ENCODE measurements around the gene ADCY9. TPM values are rescaled to one million over a fixed set of nuclear protein-coding genes. Genes with fewer than 3 reads are reported as not detected.
"Not testable (repeated sequence)": the region's sequence is repeated elsewhere in the genome, so short reads cannot be mapped to it uniquely, and the experiment has no call there.

The ADCY9 gene
- total RNA-seq, 1 experiment from 2014 or later = 10.5 TPM

GRCh38 chr16:3935921-3936320 is 180.3 kb downstream of the ADCY9 start:
- no peak overlapping the region for H3K4me3 ChIP-seq
- H4K20me1 ChIP-seq (ENCODE audit: insufficient read depth) = no peaks in the 10 kb centered on the region
- peaks cover 6% of the 10 kb centered on the region; the same call in 1 of the 2 replicates for H3F3A ChIP-seq (ENCODE audit: insufficient read depth, low read depth)
- H3K9me2 ChIP-seq (ENCODE audit: insufficient read depth) = no peaks in the 10 kb centered on the region
- no peak overlapping the region for H2AFZ ChIP-seq
- intact Hi-C loops (cut with micrococcal nuclease; ENCODE audit: unreplicated experiment) = no loop called here
- H3K27me3 ChIP-seq (ENCODE audit: insufficient read depth, low read depth) = no peaks in the 10 kb centered on the region
- no peaks in the 10 kb centered on the region for H3K9me3 ChIP-seq (ENCODE audit: insufficient read depth, low read depth)
- DNase-seq = no peak
- ChIA-PET CTCF (no interaction called here), POLR2A (ENCODE audit: unreplicated experiment) (no interaction called here)
- BruUV-seq (replicated peaks) = no TSS peak
- H3K27ac ChIP-seq = no peak overlapping the region
- no peaks in the 10 kb centered on the region for H3K79me2 ChIP-seq (ENCODE audit: low read depth)
- no peaks in the 10 kb centered on the region for H3K36me3 ChIP-seq (ENCODE audit: low read depth)
- H3K4me1 ChIP-seq (replicated peaks; ENCODE audit: insufficient read depth) = no peaks in the 10 kb centered on the region
- TF ChIP-seq CTCF (conservative IDR thresholded peaks at IDR 0.05) (no peak), EZH2 (IDR thresholded peaks at IDR 0.05; ENCODE audit: low read depth) (no peak)
- no peak overlapping the region for H3K4me2 ChIP-seq

GRCh38 chr16:3934491-3935181 is 181.6 kb downstream of the ADCY9 start:
- Histone ChIP-seq H3K27ac (no peak overlapping the region), H3F3A (ENCODE audit: insufficient read depth, low read depth) (peaks cover 3% of the 10 kb centered on the region; the same call in 1 of the 2 replicates), H3K9me3 (ENCODE audit: insufficient read depth, low read depth) (no peaks in the 10 kb centered on the region), H3K36me3 (ENCODE audit: low read depth) (no peaks in the 10 kb centered on the region), H4K20me1 (ENCODE audit: insufficient read depth) (no peaks in the 10 kb centered on the region), H3K4me3 (no peak overlapping the region), H2AFZ (no peak overlapping the region), H3K27me3 (ENCODE audit: insufficient read depth, low read depth) (no peaks in the 10 kb centered on the region), H3K79me2 (ENCODE audit: low read depth) (no peaks in the 10 kb centered on the region), H3K4me1 (replicated peaks; ENCODE audit: insufficient read depth) (no peaks in the 10 kb centered on the region), H3K9me2 (ENCODE audit: insufficient read depth) (no peaks in the 10 kb centered on the region), H3K4me2 (no peak overlapping the region)
- ChIA-PET CTCF (no interaction called here), POLR2A (ENCODE audit: unreplicated experiment) (no interaction called here)
- no peak for DNase-seq
- no TSS peak for BruUV-seq (replicated peaks)
- TF ChIP-seq CTCF (conservative IDR thresholded peaks at IDR 0.05) = no peak
- no peak for TF ChIP-seq EZH2 (IDR thresholded peaks at IDR 0.05; ENCODE audit: low read depth)
- intact Hi-C loops (cut with micrococcal nuclease; ENCODE audit: unreplicated experiment) = no loop called here

- H4K20me1 ChIP-seq (ENCODE audit: insufficient read depth); CTCF ChIA-PET; H3K4me1 ChIP-seq (replicated peaks; ENCODE audit: insufficient read depth); H3K9me3 ChIP-seq (ENCODE audit: insufficient read depth, low read depth); H3K27me3 ChIP-seq (ENCODE audit: insufficient read depth, low read depth); H3K36me3 ChIP-seq (ENCODE audit: low read depth); H3K4me2 ChIP-seq; BruUV-seq (replicated peaks); H3K4me3 ChIP-seq; intact Hi-C loops (cut with micrococcal nuclease; ENCODE audit: unreplicated experiment); H3F3A ChIP-seq (ENCODE audit: insufficient read depth, low read depth); H3K9me2 ChIP-seq (ENCODE audit: insufficient read depth); H3K27ac ChIP-seq; H2AFZ ChIP-seq; H3K79me2 ChIP-seq (ENCODE audit: low read depth); POLR2A ChIA-PET (ENCODE audit: unreplicated experiment); DNase-seq: not testable (repeated sequence)
Measured at GRCh38 chr16:3927147-3927546, 189.1 kb downstream of the ADCY9 start.

GRCh38 chr16:3924763-3925162 is 191.5 kb downstream of the ADCY9 start:
- no peaks in the 10 kb centered on the region for H4K20me1 ChIP-seq (ENCODE audit: insufficient read depth)
- H3F3A ChIP-seq (ENCODE audit: insufficient read depth, low read depth) = no peaks in the 10 kb centered on the region; the same call in 1 of the 2 replicates
- no peak overlapping the region for H3K4me2 ChIP-seq
- DNase-seq = no peak
- POLR2A ChIA-PET (ENCODE audit: unreplicated experiment) = interaction anchor here (0.7 kb wide), 1 partner anchor 22 kb away, joined by 3 read pairs; no protein-coding TSS in a partner anchor
- no peaks in the 10 kb centered on the region for H3K9me3 ChIP-seq (ENCODE audit: insufficient read depth, low read depth)
- no peak overlapping the region for H3K4me3 ChIP-seq
- H3K36me3 ChIP-seq (ENCODE audit: low read depth) = no peaks in the 10 kb centered on the region
- H3K79me2 ChIP-seq (ENCODE audit: low read depth) = no peaks in the 10 kb centered on the region
- no peak overlapping the region for H2AFZ ChIP-seq
- no peaks in the 10 kb centered on the region for H3K9me2 ChIP-seq (ENCODE audit: insufficient read depth)
- CTCF ChIA-PET = no interaction called here
- intact Hi-C loops (cut with micrococcal nuclease; ENCODE audit: unreplicated experiment) = no loop called here
- no peak for TF ChIP-seq CTCF (conservative IDR thresholded peaks at IDR 0.05)
- no peak for TF ChIP-seq EZH2 (IDR thresholded peaks at IDR 0.05; ENCODE audit: low read depth)
- H3K4me1 ChIP-seq (replicated peaks; ENCODE audit: insufficient read depth) = peaks cover 15% of the 10 kb centered on the region
- no TSS peak for BruUV-seq (replicated peaks)
- 0 out of 2 replicates have a peak, but pooled peaks cover 5% of the 10 kb centered on the region for H3K27me3 ChIP-seq (ENCODE audit: insufficient read depth, low read depth)
- no peak overlapping the region for H3K27ac ChIP-seq

Data from PC-9 (cell line).